AG09309 (cell line): ENCODE measurements around the gene HCN2.

ENCODE experiments used
- DNase-seq: peaks from one replicate; pipeline ENCODE4 v3.0.0-alpha.2; 2010; ENCODE audit warnings: low read depth
- H3K4me3 ChIP-seq: 2 replicates; pipeline ENCODE4 v1.5.1; 2011; ENCODE audit warnings: mild to moderate bottlenecking, low read depth, low read length, moderate library complexity; ENCODE audit not compliant: control insufficient read depth
- CTCF ChIP-seq: IDR thresholded peaks from 2 replicates; pipeline ENCODE4 v1.5.1; 2011; ENCODE audit warnings: mild to moderate bottlenecking, low read depth, low read length, inconsistent platforms; ENCODE audit not compliant: insufficient read depth, control insufficient read depth; ENCODE audit errors: missing control alignments

HCN2 gene

GRCh38 chr19:639253-640160 is 49.8 kb downstream of the HCN2 start, which contains the start of gene FGF22:
Gene FGF22 (plus strand): TSS chr19:639879. CDS start chr19:639926, 47 bp downstream.
- TF ChIP-seq CTCF, result no peak
- H3K4me3 ChIP-seq, result peak within 1 kb of the TSS; percentile 54
- no peak for DNase-seq

GRCh38 chr19:640161-640558 is 50.5 kb downstream of the HCN2 start:
- no peak overlapping the region for H3K4me3 ChIP-seq
- DNase-seq, result no peak
- no peak for TF ChIP-seq CTCF

DNA sequence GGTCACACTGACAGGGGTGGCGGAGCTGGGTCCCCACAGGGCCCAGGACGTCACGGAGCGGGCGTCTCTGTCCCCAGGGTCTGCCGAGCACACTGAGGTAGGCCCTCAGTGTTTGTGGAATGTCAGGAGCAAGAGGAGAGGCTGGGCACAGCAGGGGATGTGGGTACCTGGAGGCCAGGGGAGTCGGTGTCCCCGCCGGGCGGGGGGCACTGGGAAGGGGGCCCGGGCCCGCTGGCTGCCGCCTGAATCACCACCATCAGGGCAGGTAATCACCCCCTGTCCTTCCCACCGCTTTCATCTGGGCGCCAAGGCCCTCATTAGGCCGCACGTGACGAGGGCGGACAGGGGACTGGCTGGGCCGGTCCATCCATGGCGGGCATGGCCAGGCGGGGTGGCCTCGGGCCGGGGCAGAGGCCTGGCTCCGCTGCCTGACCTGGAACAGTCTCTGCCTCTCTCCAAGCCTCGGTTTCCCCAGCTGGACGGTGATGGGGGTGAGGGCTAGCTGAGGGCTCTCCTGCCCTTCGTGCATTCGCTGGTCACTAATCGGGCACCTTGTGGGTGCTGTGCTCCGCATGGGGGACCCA is 51.0 kb downstream of the HCN2 start:
- no peak for TF ChIP-seq CTCF
- DNase-seq, result no peak
- no peak overlapping the region for H3K4me3 ChIP-seq

DNA sequence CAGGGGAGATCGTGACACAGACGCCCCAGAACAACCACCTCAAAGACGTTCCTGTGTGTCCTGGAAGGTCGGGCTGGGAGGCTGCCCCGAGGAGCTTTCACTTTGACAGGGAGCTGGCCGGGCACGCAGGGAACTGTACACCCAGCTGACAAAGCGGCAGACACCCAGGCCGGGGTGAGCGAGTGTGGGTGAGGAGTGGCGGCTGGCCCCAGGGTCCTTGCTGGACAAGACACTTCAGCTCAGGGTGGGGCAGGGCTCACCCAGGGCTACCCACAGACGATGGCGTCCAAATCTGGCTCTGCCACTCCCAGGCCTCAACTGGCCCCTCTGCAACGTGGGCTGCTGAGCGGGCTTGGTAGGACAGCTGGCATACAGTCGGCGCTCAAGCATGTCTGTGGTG is 52.0 kb downstream of the HCN2 start:
- DNase-seq, result no peak
- no peak for TF ChIP-seq CTCF
- H3K4me3 ChIP-seq, result no peak overlapping the region

- no peak for DNase-seq
- no peak for TF ChIP-seq CTCF
- no peak overlapping the region for H3K4me3 ChIP-seq
These were observed 53.4 kb downstream of the HCN2 start for GRCh38 chr19:642767-643727.

- H3K4me3 ChIP-seq, result no peak overlapping the region
- no peak for DNase-seq
- TF ChIP-seq CTCF, result no peak
These were observed 54.1 kb downstream of the HCN2 start for GRCh38 chr19:643736-644135.
